PC-9 (cell line): ENCODE measurements around the gene ADGRE1. TPM values are rescaled to one million over a fixed set of nuclear protein-coding genes. Genes with fewer than 3 reads are reported as not detected.

Experiments used
- BruUV-seq: library from RNA; stranded (reverse); fragments of 400-500 nt; replicated peaks from 2 replicates; lab custom pipeline; 2021; lab: Mats Ljungman, UMichigan
- CTCF ChIA-PET: fragments of 300-600 bp; sonication (Branson Sonifier 250); formaldehyde crosslinking; loops from one replicate; lab custom pipeline; 2022; ENCODE audit warnings: antibody characterized with exemption; lab: Charles Lee
- POLR2A ChIA-PET: fragments of 300-600 bp; sonication (Branson Sonifier 250); formaldehyde crosslinking; loops from one replicate; lab custom pipeline; 2022; ENCODE audit warnings: antibody characterized with exemption; ENCODE audit not compliant: unreplicated experiment; lab: Charles Lee
- DNase-seq, 2 experiments: peaks; one replicate each; pipeline versions ENCODE4 v3.0.0 to v3.0.0-alpha.2; 2015 to 2022; ENCODE audit warnings: mixed read lengths in 1 of 2
- H2AFZ ChIP-seq: fragments of 200-600 bp; sonication (generic); 2 replicates; pipeline ENCODE4 v1.8.1; 2017; ENCODE audit warnings: antibody characterized with exemption
- H3F3A ChIP-seq: fragments of 200-600 bp; sonication (generic); 2 replicates; pipeline ENCODE4 v1.8.1; 2017; ENCODE audit warnings: antibody characterized with exemption, mild to moderate bottlenecking, low read depth; ENCODE audit not compliant: insufficient read depth
- H3K27ac ChIP-seq: fragments of 200-600 bp; sonication (generic); 2 replicates; pipeline ENCODE4 v1.6.1; 2016; ENCODE audit warnings: mixed run types
- H3K27me3 ChIP-seq: fragments of 200-600 bp; sonication (generic); 2 replicates; pipeline ENCODE4 v1.6.1; 2016; ENCODE audit warnings: low read depth, mixed run types; ENCODE audit not compliant: insufficient read depth
- H3K36me3 ChIP-seq: fragments of 200-600 bp; sonication (generic); 2 replicates; pipeline ENCODE4 v1.6.1; 2016; ENCODE audit warnings: low read depth, mixed run types
- H3K4me1 ChIP-seq: fragments of 200-600 bp; sonication (generic); replicated peaks from 2 replicates; pipeline ENCODE4 v1.6.1; 2016; ENCODE audit warnings: mixed run types; ENCODE audit not compliant: insufficient read depth
- H3K4me2 ChIP-seq: fragments of 200-600 bp; sonication (generic); 2 replicates; pipeline ENCODE4 v1.6.1; 2017; ENCODE audit warnings: mixed run types
- H3K4me3 ChIP-seq: fragments of 200-600 bp; sonication (generic); 2 replicates; pipeline ENCODE4 v1.6.1; 2016; ENCODE audit warnings: mixed run types
- H3K79me2 ChIP-seq: fragments of 200-600 bp; sonication (generic); 2 replicates; pipeline ENCODE4 v1.6.1; 2017; ENCODE audit warnings: low read depth, mixed run types
- H3K9me2 ChIP-seq: fragments of 200-600 bp; sonication (generic); 2 replicates; pipeline ENCODE4 v1.8.1; 2017; ENCODE audit warnings: mild to moderate bottlenecking; ENCODE audit not compliant: insufficient read depth
- H3K9me3 ChIP-seq: fragments of 200-600 bp; sonication (generic); 2 replicates; pipeline ENCODE4 v1.8.1; 2016; ENCODE audit warnings: low read depth; ENCODE audit not compliant: insufficient read depth
- H4K20me1 ChIP-seq: fragments of 200-600 bp; sonication (generic); 2 replicates; pipeline ENCODE4 v1.8.1; 2017; ENCODE audit not compliant: insufficient read depth
- CTCF ChIP-seq: fragments of 200-600 bp; sonication (generic); conservative IDR thresholded peaks from 2 replicates; pipeline ENCODE4 v1.6.1; 2017; ENCODE audit warnings: mixed run types, antibody characterized with exemption, mild to moderate bottlenecking, moderate library complexity
- EZH2 ChIP-seq: fragments of 200-600 bp; sonication (generic); IDR thresholded peaks from 2 replicates; pipeline ENCODE4 v1.8.0; 2017; ENCODE audit warnings: antibody characterized with exemption, low read depth
- intact Hi-C: fragments of 100-400 bp; cut with micrococcal nuclease; formaldehyde crosslinking; loops from one replicate; pipeline ENCODE4 v1.10.0; 2022; ENCODE audit not compliant: unreplicated experiment
- total RNA-seq: library from RNA; stranded (reverse); gene quantifications from 2 replicates; pipeline ENCODE4 v1.2.3, GENCODE V29; 2021

Gene ADGRE1
- total RNA-seq, 1 experiment from 2014 or later: not detected

- no peaks in the 10 kb centered on the region for H3K9me2 ChIP-seq
- no peaks in the 10 kb centered on the region for H4K20me1 ChIP-seq
- no peak overlapping the region for H3K27ac ChIP-seq
- no peaks in the 10 kb centered on the region for H3K4me1 ChIP-seq
- ChIA-PET CTCF (no interaction called here), POLR2A (no interaction called here)
- BruUV-seq: no TSS peak
- H2AFZ ChIP-seq: no peak overlapping the region
- intact Hi-C loops: no loop called here
- H3K27me3 ChIP-seq: peaks cover 69% of the 10 kb centered on the region
- H3F3A ChIP-seq: no peaks in the 10 kb centered on the region
- no peak for TF ChIP-seq CTCF
- TF ChIP-seq EZH2: no peak
- no peak overlapping the region for H3K4me2 ChIP-seq
- H3K4me3 ChIP-seq: no peak overlapping the region
- H3K36me3 ChIP-seq: no peaks in the 10 kb centered on the region
- peaks cover 3% of the 10 kb centered on the region; the same call in 1 of the 2 replicates for H3K9me3 ChIP-seq
- H3K79me2 ChIP-seq: no peaks in the 10 kb centered on the region
- DNase-seq: no peak
Observed at GRCh38 chr19:6925386-6925785, 38.0 kb downstream of the ADGRE1 start.

- peak overlapping the region; percentile 31; the same call in 1 of the 2 replicates for H3K4me2 ChIP-seq
- no peak overlapping the region for H3K4me3 ChIP-seq
- no peaks in the 10 kb centered on the region for H3F3A ChIP-seq
- H3K4me1 ChIP-seq: no peaks in the 10 kb centered on the region
- peaks cover 69% of the 10 kb centered on the region for H3K27me3 ChIP-seq
- intact Hi-C loops: no loop called here
- H3K9me3 ChIP-seq: peaks cover 3% of the 10 kb centered on the region; the same call in 1 of the 2 replicates
- H4K20me1 ChIP-seq: no peaks in the 10 kb centered on the region
- no peak for DNase-seq
- BruUV-seq: no TSS peak
- no peaks in the 10 kb centered on the region for H3K79me2 ChIP-seq
- ChIA-PET POLR2A (no interaction called here), CTCF (no interaction called here)
- no peaks in the 10 kb centered on the region for H3K9me2 ChIP-seq
- TF ChIP-seq EZH2 (no peak), CTCF (peak; percentile 34; the same call in 1 of the 2 replicates)
- H3K27ac ChIP-seq: no peak overlapping the region
- H2AFZ ChIP-seq: no peak overlapping the region
- no peaks in the 10 kb centered on the region for H3K36me3 ChIP-seq
Observed at GRCh38 chr19:6925801-6926751, 38.7 kb downstream of the ADGRE1 start.

GRCh38 chr19:6930190-6930589 lies 42.8 kb downstream of the ADGRE1 start:
- peaks cover 3% of the 10 kb centered on the region; the same call in 1 of the 2 replicates for H3K9me3 ChIP-seq
- H3K79me2 ChIP-seq: no peaks in the 10 kb centered on the region
- TF ChIP-seq CTCF (no peak), EZH2 (no peak)
- H3F3A ChIP-seq: no peaks in the 10 kb centered on the region
- no peaks in the 10 kb centered on the region for H3K4me1 ChIP-seq
- DNase-seq: no peak
- ChIA-PET POLR2A (no interaction called here), CTCF (no interaction called here)
- intact Hi-C loops: no loop called here
- no peaks in the 10 kb centered on the region for H4K20me1 ChIP-seq
- no peaks in the 10 kb centered on the region for H3K36me3 ChIP-seq
- no peaks in the 10 kb centered on the region for H3K9me2 ChIP-seq
- no peak overlapping the region for H3K27ac ChIP-seq
- no peak overlapping the region for H3K4me2 ChIP-seq
- H3K27me3 ChIP-seq: peaks cover 52% of the 10 kb centered on the region
- no TSS peak for BruUV-seq
- H3K4me3 ChIP-seq: no peak overlapping the region
- H2AFZ ChIP-seq: no peak overlapping the region
